Thoracic aorta (tissue), 2 donors: ENCODE measurements around the gene GNAZ. TPM values are rescaled to one million over a fixed set of nuclear protein-coding genes. Genes with fewer than 3 reads are reported as not detected.

Source experiments
- ATAC-seq: fragments of 150-250 bp; one replicate; pipeline ENCODE4 v1.8.0; 2017; ENCODE audit warnings: low read depth; ENCODE audit not compliant: insufficient number of reproducible peaks, low FRiP score
- DNase-seq: peaks from one replicate; pipeline ENCODE4 v3.0.0-alpha.2; 2020; ENCODE audit warnings: low spot score
- H3K27ac ChIP-seq, 2 donors: fragments of 200-600 bp; sonication (generic); 1 replicate in 1 of 2; 2 replicates in 1 of 2; pipeline ENCODE4 v1.5.1; 2016; ENCODE audit warnings: mild to moderate bottlenecking in 2 of 2, moderate library complexity in 2 of 2
- H3K27me3 ChIP-seq: fragments of 200-600 bp; sonication (generic); replicated peaks from 2 replicates; pipeline ENCODE4 v1.6.0; 2016; ENCODE audit warnings: mild to moderate bottlenecking; ENCODE audit not compliant: insufficient read depth
- H3K36me3 ChIP-seq: fragments of 200-600 bp; sonication (generic); one replicate; pipeline ENCODE4 v1.5.1; 2016
- H3K4me1 ChIP-seq, 2 donors: fragments of 200-600 bp; sonication (generic); 1 replicate in 1 of 2; 2 replicates in 1 of 2; pipeline versions ENCODE4 v1.5.1 to v1.6.0; 2016; ENCODE audit warnings: low read depth in 2 of 2, mild to moderate bottlenecking in 1 of 2; ENCODE audit not compliant: control insufficient read depth in 1 of 2
- H3K4me3 ChIP-seq: fragments of 200-600 bp; sonication (generic); 2 replicates; pipeline ENCODE4 v1.5.1; 2016; ENCODE audit warnings: mild to moderate bottlenecking
- H3K9me3 ChIP-seq: fragments of 200-600 bp; sonication (generic); 2 replicates; pipeline ENCODE4 v1.5.1; 2016
- total RNA-seq, 2 donors: library from RNA; depleted of rRNA; stranded (reverse); fragments of >200 nt; gene quantifications; one replicate each; pipeline versions ENCODE4 v1.1.0 to v1.2.3, GENCODE V29; 2016
- TF ChIP-seq, protein P1 (sequence below): fragments of 200-600 bp; sonication (generic); IDR thresholded peaks from one replicate; pipeline ENCODE4 v1.5.1; 2019; ENCODE audit warnings: antibody characterized with exemption

The GNAZ gene
- total RNA-seq, 2 donors from 2014 or later = 3.9 to 5.4 TPM

- Histone ChIP-seq H3K27me3 (no peaks in the 10 kb centered on the region), H3K4me1 (no peaks in the 10 kb centered on the region), H3K27ac (no peak overlapping the region), H3K4me3 (no peak overlapping the region), H3K9me3 (no peaks in the 10 kb centered on the region), H3K36me3 (no peaks in the 10 kb centered on the region)
- no peak for DNase-seq
- ATAC-seq = no peak
- TF ChIP-seq, protein P1, sequence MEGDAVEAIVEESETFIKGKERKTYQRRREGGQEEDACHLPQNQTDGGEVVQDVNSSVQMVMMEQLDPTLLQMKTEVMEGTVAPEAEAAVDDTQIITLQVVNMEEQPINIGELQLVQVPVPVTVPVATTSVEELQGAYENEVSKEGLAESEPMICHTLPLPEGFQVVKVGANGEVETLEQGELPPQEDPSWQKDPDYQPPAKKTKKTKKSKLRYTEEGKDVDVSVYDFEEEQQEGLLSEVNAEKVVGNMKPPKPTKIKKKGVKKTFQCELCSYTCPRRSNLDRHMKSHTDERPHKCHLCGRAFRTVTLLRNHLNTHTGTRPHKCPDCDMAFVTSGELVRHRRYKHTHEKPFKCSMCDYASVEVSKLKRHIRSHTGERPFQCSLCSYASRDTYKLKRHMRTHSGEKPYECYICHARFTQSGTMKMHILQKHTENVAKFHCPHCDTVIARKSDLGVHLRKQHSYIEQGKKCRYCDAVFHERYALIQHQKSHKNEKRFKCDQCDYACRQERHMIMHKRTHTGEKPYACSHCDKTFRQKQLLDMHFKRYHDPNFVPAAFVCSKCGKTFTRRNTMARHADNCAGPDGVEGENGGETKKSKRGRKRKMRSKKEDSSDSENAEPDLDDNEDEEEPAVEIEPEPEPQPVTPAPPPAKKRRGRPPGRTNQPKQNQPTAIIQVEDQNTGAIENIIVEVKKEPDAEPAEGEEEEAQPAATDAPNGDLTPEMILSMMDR = no peak
Observed at GRCh38 chr22:23117275-23117674, 47.0 kb downstream of the GNAZ start.

- no peaks in the 10 kb centered on the region for H3K27me3 ChIP-seq
- H3K9me3 ChIP-seq = no peaks in the 10 kb centered on the region
- H3K36me3 ChIP-seq = no peaks in the 10 kb centered on the region
- H3K4me3 ChIP-seq = no peak overlapping the region
- no peaks in the 10 kb centered on the region for H3K4me1 ChIP-seq
- DNase-seq (no peak), ATAC-seq (no peak)
- TF ChIP-seq, protein P1 = no peak
- no peak overlapping the region for H3K27ac ChIP-seq
Observed at GRCh38 chr22:23117891-23118646, 47.8 kb downstream of the GNAZ start.

DNA sequence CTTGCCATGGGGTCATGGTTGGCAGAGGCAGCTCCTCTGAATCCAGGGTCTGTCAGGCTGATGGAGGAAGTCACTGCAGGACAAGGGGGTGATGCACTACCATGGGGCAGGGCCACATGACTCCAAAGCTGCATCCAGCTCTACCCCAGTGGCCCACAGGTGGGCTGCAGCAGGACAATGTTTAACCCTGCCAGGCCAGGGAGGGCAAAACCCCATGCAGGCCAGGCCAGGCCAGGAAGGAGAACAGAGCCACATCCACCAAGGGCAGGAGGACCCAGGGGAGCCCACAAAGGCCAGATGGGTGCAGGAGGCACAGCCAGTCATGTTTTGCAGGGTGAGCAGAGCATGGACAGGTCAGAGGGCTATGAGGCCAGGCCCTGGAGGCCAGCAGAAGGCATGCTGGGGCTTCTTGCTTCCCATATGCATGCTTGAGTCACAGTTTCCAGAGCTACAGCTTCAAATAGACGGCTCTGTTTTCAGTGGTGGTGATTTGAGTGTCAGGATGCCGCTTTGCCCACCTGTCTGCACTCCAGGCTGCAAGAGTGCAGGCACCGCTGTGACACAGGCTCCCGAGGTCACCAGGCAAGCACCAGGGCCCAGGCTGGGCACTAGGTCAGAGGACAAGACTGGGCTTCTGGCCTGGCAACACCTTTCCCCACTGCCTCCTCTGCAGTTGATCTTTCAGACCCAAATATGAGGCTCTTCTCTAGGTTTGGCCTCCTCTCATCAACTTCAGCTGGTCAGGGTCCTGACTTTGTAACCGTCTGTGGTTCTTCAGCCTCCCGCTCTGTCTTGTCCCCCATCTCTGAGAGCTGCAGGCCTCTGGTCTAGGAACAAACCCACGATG is 48.6 kb downstream of the GNAZ start:
- H3K36me3 ChIP-seq = no peaks in the 10 kb centered on the region
- no peak for ATAC-seq
- H3K9me3 ChIP-seq = no peaks in the 10 kb centered on the region
- no peak for DNase-seq
- no peaks in the 10 kb centered on the region for H3K27me3 ChIP-seq
- no peaks in the 10 kb centered on the region for H3K4me1 ChIP-seq
- H3K4me3 ChIP-seq = no peak overlapping the region
- H3K27ac ChIP-seq = no peak overlapping the region
- TF ChIP-seq, protein P1 = no peak

DNA sequence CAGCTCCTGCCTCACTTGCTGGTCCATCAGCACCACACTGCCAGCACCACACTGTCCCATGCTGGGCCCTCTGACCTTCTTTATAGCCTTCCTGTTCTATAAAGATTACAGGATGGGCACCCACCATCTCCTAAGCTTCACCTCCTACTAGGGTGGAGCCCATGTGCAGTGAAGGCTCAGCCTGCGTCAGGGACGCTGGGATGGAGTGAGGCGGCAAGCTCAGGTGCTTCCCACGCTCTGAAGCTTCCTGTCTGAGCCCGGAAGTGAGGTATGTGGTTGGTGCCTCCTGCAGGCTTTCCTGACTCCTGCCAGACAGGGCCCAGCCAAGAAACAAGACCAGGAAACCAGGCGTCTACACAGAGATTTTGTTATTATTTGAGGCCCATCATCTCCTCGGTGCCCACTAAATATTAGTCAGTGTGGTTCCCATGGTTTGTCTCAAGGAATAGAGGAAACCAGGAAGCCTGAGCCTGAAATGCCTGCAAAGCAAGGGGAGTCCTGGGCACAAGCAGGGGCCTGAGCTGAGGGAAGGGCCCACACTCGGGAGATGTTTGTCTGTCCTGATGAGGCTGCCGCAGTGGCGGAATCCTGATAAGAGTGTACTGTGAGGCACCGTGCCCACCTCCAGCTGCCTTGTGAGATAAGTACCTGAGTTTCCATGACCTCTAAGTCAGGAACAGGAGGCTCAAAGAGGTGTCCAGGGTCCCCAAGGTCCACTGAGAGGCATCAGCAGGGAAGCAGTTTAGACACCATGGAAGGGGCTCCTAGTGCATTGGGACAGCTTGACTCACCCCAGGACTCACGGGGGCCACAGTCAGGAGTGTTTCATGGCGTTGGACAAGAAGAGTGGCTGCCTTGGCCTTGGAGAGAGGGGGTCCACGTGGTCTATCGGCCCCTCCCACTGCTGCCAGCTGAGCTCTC is 49.4 kb downstream of the GNAZ start:
- ATAC-seq = no peak
- no peaks in the 10 kb centered on the region for H3K9me3 ChIP-seq
- no peak overlapping the region for H3K27ac ChIP-seq
- H3K4me1 ChIP-seq = no peaks in the 10 kb centered on the region
- H3K27me3 ChIP-seq = no peaks in the 10 kb centered on the region
- H3K36me3 ChIP-seq = no peaks in the 10 kb centered on the region
- DNase-seq = no peak
- H3K4me3 ChIP-seq = no peak overlapping the region
- TF ChIP-seq, protein P1 = no peak
